HG03354 (cell line): ENCODE results near the gene SLC26A4.

Experiments
- ATAC-seq: cut with Tn5 transposase; IDR thresholded peaks from one replicate; pipeline ENCODE4 v1.9.1; 2021; ENCODE audit warnings: mild to moderate bottlenecking; ENCODE audit not compliant: unreplicated experiment, poor library complexity, severe bottlenecking

The SLC26A4 gene

DNA sequence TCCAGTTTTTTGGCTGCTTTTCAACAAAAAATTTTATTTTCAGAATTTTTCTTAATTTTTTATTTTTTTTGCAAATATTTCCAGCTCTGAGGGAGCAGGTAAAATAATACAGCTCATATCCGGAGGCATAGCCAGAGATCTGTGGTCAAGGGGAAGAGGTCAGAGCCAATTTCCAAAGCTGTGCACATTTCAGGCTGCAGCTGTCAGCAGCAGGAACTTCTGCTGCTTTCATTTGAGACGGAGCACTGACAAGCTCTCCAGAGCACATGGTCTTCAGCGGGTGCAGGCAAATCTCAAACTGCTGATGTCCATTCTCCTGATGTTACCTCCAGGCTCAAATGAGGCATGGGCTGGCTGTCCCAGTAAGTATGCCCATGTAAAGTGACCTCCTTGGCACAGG, 31.1 kb downstream of the SLC26A4 start:
- no peak for ATAC-seq

DNA sequence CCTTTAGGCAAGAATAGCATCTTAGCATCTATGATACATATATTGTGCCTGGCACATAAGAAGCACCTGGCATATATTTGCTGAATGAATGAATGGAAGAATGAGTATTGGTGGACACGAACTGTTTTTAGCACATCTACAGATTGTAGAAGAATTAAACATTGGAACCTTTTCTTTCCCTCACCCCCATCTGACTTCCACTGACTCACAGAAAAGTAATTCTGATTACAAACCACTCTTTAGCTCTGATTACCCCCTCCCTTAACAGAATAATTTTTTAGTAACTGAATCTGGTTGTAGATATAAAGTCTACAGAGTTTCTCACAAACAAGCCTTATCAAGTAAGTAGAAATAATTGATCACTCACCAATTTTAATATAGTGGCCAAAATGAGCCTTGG, 31.9 kb downstream of the SLC26A4 start:
- ATAC-seq, result no peak

DNA sequence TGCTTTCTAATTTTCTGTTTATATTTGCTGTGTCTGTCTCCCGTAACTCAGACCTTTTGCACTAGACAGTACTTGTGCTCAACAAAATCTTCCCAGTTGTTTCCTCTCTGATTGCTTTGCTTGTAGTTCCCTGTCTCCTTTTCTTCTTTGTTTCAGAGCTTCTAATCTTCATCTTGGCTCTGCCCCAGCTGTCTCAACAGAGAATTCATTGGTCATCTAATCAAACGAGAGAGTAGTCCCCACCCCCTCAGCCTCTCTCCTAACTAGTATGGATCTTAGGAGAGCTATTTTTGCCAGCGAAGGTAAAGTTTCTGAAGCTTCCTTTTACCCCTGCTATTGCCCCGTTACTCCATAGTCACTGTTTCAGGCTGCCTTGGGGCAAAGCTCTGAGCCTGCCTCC, 32.8 kb downstream of the SLC26A4 start:
- ATAC-seq, result no peak

DNA sequence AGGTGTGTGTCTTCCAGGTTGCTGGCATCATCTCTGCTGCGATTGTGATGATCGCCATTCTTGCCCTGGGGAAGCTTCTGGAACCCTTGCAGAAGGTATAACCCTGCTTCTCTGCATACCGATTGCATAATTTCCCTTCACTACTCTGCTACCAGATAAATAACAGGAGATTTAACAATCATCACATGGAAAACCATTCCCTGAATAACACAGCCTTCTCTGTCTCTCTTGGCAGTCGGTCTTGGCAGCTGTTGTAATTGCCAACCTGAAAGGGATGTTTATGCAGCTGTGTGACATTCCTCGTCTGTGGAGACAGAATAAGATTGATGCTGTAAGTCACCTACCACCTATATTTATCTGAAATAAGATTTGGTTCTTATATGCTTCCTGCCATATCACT, 33.8 kb downstream of the SLC26A4 start:
- no peak for ATAC-seq

DNA sequence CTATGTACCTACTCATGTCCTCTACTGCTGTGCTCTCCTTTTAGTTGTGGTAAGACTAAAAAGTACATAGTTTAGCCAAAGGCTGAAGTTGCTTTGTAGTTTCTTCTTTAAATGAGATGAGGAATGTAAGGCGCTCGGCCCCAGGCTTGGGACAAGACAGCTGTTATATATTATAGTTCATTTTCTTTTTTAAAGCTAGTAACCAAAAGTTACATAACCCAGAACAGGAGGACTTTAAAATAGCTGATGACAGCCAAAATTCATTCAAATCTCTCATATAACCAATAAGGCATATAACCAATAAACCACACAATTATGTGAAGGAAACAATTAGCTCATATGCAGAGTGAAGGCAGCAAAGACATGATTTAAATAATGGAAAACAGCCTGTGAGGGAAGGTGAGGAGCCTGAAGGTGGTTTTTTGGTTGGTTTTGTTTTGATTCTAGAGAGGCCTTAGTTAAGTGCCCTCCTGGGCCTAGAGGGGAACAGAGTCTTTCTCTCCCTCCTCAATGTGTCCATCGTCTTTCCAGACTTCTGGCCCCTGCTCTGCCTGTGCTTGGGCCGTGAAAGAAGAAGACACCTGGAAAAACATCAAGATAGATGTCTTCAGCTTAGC, 35.8 kb downstream of the SLC26A4 start:
- no peak for ATAC-seq

DNA sequence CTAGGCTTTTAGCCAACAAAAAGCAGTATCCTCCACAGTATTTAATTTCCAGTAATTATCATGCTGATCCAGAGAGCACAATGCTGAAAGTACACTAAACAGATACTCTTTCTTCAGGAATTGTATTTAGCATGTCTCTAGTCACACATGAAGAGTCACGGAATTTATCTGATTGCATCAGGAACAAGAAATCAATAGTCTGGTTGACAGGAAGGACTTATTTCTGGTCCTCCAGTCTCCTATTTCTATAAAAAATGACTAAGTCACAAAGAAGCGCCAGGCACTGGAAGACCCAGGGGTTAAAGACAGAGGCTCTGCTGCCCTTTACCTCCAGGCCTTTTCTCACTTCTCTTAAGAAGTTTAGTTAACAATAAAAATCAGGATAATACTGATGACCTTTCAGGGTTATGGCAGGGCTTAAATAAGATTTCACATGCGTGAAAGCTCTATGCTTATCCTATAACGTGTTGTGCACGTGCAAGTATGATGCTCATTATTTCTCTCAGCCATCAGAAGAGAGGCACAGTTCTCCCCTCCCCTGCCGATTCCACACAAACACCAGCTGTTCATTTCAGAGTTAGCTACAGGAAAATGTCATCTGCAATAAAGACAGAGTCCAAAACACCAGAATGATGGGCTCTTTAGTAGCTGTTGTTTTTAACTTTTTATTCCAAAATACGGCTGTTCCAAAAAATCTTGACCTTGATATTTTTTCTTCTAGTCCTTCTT, 36.9 kb downstream of the SLC26A4 start:
- no peak for ATAC-seq

DNA sequence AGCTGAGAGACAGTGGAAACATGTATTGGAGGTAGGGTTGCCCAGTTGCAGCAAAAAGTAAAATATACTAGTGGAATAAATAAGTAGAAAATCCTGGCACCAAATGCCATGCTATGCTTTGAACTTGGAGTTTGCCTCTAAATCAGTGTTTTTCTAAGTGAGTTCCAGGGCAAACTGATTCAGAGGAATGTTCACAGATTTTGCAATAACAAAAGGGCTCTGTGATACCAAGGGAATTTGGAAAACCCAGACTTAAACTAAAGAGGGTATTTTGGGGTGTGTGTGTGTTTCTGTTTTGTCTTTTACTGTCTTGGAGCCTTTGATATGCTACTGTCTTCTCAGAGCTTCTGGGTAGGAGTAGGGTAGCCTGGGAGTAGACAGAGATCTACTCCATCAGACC, 39.9 kb downstream of the SLC26A4 start:
- no peak for ATAC-seq

DNA sequence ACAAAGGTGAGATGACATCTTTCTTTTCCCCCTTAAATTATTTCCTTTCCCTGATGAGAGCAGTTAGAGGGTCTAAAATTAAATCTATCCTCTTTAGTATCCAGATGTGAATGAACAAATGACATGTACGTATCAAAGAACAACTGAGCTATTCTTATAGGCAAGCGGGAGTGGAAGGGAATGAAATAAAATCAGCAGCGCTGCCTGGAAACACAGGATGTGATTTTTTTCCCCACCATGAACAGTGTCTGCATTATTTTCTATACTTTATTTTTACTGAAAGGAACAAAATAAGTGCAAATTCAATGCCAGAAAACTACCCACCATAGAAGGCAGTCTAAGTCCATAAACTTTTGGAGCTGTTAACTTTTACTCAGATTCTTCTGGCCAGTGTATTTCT, 40.6 kb downstream of the SLC26A4 start:
- ATAC-seq, result no peak

DNA sequence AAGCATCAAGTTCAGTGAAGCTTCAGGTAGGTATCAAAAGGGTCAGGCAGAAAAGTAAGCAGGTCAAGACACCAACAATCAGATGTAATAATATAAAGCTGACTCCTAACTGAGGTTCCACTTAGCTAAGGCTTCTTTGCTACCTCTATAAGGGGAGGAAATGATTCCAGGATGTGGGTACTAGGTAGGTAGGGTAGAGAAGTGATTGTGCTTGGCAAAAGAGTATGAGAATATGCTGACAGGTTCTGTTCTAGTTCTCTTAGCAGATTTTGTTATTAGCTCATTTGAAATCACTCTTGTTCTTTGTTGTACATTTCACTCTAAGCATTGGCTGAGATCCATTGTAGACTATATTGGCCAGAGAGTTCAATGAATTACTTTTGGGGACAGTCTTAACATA, 42.6 kb downstream of the SLC26A4 start:
- ATAC-seq, result no peak

DNA sequence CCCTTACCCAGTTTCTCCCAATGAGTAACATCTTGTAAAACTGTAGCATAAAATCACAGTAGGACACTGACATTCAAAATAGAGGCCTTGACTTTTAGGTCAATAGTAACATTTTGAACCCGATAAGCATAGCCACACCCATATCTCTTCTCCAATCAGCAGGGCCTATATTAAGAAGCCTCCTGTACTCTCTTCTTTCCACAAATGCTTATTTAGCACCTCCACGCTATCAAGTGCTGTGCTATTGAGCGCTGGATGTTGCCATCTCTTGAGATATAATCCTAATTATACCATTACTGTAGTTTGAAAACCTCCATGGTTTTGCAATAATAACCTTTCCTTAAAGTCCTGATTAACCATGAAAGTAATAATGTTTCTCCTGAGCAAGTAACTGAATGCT, 43.2 kb downstream of the SLC26A4 start:
- no peak for ATAC-seq

DNA sequence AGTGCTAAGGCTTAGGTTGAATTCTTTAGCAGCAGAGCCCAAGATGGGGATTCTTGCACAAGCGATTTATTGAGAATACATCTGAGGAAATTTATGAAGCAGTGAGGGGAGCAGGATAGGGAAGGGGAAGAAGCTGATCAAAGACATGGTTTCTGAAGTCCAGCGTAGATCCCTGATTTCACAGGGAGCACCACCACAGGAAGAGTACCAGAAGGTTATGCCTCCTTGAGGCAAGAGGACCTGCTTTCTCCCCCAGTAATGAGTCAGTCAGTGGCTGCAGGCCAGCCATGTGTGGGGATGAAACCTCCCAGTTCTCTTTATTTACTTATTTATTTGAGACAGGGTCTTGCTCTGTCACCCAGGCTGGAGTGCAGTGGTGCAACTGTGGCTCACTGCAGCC, 48.3 kb downstream of the SLC26A4 start:
- ATAC-seq, result no peak

DNA sequence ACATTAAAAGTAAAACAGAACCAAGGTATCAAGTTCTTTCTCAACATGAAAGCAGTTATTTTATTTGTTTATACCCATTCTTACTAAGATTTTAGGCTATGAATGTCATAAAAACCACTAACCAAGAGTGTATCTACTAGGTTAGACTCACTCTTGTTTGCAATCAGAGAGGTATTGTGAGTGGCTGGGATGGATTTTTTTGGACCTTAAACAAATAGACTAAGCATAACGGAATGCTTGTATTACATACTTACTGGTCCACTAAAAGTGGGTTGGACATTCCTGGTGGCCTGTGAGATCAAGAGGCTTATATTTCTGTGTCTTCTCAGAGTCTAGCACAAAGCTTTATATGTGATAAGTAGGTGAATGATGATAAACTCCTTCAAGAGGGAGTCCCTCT, 50.7 kb downstream of the SLC26A4 start:
- no peak for ATAC-seq

DNA sequence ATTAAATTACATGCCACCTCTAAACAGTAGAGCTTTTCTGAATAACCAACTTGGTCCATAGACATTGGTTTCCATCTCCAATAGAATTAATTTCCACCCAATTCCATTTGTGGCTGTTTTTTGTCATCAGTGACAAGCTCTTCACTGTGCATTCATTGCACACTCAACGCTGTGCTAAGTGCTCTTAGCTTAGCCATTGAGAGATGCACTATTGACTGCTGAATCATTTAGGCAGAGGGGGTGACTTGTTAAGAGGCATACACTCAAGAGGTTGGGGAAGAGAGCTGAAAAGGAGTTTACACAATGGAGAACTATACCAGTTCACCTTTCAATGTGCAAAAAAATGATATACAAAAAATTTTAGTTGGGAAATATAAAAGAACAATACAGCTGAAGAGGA, 51.4 kb downstream of the SLC26A4 start:
- ATAC-seq, result no peak

DNA sequence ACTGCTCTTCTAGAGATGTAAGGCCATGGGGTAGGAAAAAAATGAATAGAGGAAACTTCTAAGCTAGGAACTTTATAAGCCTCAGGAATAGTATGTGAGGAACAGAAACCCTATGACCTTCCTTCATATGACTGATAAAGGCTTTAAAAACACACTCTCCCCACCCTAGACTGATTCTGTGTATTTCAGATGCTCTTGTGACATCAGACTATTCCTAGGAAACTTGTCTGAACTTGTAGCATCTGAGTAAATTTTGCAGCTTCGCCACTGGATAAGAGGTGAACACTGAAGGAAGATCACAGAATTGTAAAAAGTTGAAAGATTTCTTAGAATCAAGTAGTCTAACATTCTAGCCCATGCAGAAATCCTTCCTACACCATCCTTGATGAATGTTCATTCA, 52.3 kb downstream of the SLC26A4 start:
- ATAC-seq, result no peak

DNA sequence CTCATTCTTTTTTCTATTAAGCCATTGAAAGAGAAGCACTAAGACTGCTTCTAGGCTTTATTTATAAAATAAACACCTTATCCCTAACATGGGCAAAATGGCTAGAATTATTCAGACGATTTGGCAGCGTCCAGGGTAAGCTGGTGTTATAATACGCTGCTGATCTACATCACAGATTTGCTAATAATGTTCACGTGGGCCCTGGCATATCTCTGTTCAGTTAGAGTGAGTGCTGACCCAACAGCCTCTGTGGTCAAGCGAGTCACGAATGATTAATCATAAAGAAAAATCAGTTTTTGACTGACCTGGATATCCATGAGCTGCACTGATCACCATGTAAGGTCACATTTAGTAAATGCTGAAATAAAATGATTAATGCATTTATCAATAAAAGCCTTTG, 54.9 kb downstream of the SLC26A4 start:
- ATAC-seq, result no peak

DNA sequence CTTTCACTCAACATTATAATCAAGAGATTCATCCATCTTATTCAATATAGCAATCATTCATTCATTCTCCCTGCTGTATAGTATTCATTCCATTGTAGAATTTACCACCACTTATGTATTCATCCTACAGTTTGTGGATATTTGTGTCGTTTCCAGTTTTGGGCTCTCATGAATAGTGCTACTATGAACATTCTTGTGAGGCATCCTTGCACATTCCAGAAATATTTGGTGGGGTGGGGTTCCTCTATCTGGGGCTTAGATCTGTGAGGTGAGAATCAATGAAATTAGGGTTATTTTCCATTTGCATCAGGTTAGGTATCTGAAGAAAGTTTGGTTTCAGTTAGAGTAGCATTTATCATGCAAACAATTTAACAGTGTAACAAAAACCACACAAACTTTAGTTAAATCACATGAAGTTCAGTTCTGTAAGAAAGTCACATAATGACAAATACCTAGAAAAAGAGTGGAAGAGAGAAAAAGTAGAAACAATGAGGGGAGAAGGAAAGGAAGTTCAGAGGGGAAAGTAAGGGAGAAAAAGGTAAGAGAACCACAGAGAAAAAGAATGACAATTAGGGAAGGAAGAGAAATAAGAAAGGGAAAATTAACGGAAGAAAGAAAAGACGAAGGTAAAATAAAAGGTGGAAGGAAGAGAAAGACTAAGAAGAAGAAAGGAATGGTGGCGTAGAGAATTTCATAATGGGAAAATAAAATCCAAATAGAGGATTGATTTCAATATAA, 58.0 kb downstream of the SLC26A4 start:
- ATAC-seq, result no peak

DNA sequence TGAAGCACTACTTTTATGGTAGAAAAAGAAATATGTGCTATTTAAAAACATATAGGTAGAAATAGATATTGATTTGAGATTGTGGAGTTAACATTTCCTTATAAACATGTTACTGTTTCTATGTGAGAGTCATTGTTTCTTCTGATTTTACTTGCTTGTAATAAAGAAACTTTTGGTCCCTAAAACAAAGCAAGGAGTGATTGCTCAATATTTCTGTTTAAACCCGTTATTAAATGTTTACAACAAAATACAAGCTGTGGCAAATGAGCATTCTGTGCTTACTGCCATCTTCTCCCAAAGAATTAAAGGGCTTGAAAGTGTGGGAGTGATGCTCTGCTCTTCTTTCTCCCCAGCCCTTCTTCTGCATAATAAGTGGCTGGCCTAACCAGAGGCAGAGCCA, 60.7 kb downstream of the SLC26A4 start:
- ATAC-seq, result no peak

DNA sequence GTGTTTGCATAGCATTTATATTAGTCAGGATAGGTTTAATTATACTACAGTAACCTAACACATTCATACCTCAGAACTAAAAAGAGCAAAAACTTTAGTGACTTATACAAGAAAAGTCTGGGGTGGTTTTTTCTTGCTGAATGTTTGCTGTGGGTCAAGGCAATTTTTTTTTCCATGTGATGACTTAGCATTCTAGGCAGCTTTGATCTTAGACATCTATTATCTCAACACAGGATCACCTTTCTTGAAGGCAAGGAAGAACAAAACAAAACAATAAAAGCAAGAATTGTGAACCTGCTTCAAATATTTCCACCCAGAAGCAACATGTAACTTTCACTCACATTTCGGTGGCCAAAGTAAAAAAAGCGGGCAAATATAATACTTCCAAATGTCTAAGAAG, 62.6 kb downstream of the SLC26A4 start:
- ATAC-seq, result no peak

DNA sequence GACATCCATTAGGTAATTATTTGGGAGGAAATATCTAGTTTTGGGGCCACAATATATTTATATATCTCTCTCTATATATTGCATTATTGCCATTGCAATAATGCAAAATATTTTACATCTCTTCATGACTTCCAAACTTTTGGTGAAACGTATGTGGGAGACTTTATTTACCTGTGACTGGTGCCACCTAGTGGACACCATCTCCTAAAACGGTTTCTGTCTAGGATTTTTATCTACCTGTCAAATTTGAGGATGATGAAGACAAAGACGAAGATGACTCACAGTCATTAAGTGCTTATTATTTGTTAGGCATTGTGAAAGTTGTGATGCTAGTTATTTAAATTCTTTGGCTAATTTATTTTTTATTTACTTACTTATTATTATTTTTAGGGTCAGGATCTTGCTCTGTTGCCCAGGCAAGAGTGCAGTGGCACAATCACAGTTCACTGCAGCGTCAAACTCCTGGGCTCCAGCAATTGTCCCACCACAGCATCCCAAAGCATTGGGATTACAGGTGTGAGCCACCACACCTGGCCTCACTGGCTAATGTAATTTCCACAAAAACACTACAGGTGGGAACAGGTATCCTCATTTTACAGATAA, 64.6 kb downstream of the SLC26A4 start:
- no peak for ATAC-seq

DNA sequence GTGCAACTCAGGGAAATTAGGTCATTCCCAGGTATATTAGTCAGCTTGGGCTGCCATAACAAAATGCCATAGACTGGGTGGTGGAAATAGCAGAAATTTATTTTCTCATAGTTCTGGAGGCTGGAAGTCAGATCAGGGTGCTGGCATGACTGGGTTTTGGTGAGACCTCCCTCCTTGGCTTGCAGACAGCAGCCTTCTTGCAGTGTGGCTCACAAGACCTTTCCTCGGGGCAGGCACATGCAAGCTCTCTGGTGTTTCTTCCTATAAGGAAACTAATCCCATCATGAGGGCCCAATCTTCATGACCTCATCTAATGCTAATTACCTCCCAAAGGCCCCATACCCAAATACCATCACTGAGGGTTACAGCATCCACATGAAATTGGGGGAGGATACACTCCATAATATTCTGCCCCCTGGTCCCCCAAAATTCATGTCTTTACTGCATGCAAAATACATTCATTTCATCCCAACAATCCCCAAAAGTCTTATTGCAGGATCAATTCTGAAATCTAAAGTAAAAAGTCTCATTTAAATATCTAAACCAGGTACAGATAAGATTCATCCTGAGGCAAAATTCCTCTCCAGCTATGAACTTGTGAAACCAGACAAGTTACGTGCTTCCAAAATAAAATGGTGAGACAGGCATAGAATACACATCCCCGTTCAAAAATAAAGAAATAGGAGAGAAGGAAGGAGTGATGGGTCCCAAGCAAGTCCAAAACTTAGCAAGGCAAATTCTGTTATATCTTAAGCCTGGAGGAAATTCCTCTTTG, 65.9 kb downstream of the SLC26A4 start:
- no peak for ATAC-seq
